Measurements from ENCODE around the gene OPN1MW2.
"Not testable (repeated sequence)": the region's sequence is repeated elsewhere in the genome, so short reads cannot be mapped to it uniquely, and the experiment has no call there.

DNA sequence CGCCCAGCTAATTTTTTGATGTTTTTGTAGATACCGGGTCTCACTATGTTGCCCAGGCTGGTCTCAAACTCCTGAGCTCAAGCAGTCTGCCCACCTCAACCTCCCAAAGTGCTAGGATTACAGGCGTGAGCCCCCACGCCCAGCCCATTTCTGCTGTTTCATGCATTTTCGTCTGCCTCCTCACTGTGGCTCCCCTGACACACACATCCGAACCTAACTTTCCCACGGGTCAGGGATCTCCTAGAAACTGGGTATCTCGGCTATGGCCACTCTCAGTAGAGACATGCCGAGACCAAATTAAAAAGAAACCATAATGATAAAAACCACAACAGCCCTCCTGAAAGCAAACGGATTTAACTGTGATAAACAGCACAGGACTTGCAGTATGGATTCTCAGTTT, 28.5 kb downstream of the OPN1MW2 start:
- TF ChIP-seq FOXA1 (IDR thresholded peaks at IDR 0.05); CTCF (IDR thresholded peaks at IDR 0.05; ENCODE audit: low read depth, low read length, missing input control); YY1 (IDR thresholded peaks at IDR 0.05); SP1 (IDR thresholded peaks at IDR 0.05): not testable (repeated sequence)

Measured in liver (tissue), 3 donors.